HG03520 (cell line): ENCODE measurements around the gene CERS5.

Source experiments
- ATAC-seq: cut with Tn5 transposase; IDR thresholded peaks from one replicate; pipeline ENCODE4 v1.9.1; 2021; ENCODE audit warnings: mild to moderate bottlenecking, moderate library complexity; ENCODE audit not compliant: unreplicated experiment

Gene CERS5

GRCh38 chr12:50082644-50083043 is 84.5 kb downstream of the CERS5 start:
- no peak for ATAC-seq

DNA sequence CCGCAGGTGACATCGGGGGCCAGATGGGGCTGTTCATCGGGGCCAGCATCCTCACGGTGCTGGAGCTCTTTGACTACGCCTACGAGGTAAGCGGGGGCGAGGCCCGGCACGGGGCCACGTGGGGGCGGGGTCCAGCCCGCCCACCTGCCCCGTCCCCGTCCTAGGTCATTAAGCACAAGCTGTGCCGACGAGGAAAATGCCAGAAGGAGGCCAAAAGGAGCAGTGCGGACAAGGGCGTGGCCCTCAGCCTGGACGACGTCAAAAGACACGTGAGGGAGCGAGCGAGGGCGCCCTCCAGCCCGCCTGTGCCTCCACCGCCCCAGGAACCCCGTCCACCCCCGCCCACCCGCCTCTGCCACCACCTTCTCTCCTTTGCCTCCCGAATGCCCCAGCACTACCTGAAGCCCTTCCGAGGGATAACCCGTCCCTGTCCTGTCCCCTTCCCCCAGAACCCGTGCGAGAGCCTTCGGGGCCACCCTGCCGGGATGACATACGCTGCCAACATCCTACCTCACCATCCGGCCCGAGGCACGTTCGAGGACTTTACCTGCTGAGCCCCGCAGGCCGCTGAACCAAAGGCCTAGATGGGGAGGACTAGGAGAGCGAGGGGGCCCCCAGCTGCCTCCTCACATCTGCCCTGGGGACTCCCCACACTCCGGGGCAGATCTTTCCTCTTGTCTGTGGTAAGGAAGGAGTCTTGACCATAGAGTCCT is 85.9 kb downstream of the CERS5 start:
- ATAC-seq: no peak

- no peak for ATAC-seq
Observed at GRCh38 chr12:50079771-50080170, 87.4 kb downstream of the CERS5 start.
